Natural killer cell treated with Interleukin-12 subunit alpha and Interleukin-12 subunit beta and Interleukin-15 and Interleukin-18, amount 100 ng/mL, for 72 hours (primary cell): ENCODE measurements around the gene KRTAP9-8. TPM values are rescaled to one million over a fixed set of nuclear protein-coding genes. Genes with fewer than 3 reads are reported as not detected.
"Not testable (repeated sequence)": the region's sequence is repeated elsewhere in the genome, so short reads cannot be mapped to it uniquely, and the experiment has no call there.

ENCODE experiments used
- ATAC-seq, 2 donors: fragments of 150-1000 bp; cut with Tn5 transposase in 1 of 2; sonication (Bioruptor Pico), chemical (Tn5 transposase) in 1 of 2; 2 replicates each; pipeline ENCODE4 v1.10.0; 2021
- DNase-seq: peaks from one replicate; pipeline ENCODE4 v3.0.0; 2022; ENCODE audit warnings: low spot score
- H3K27ac Mint-ChIP-seq, 2 donors: 1 replicate in 1 of 2; 2 replicates in 1 of 2; pipeline ENCODE4 v1.8.0; 2022; ENCODE audit warnings: mixed read lengths in 2 of 2, mild to moderate bottlenecking in 1 of 2, moderate library complexity in 1 of 2
- H3K27me3 Mint-ChIP-seq, 2 donors: 1 replicate in 1 of 2; 2 replicates in 1 of 2; pipeline ENCODE4 v1.8.0; 2022; ENCODE audit warnings: mixed read lengths in 2 of 2
- H3K36me3 Mint-ChIP-seq: one replicate; pipeline ENCODE4 v1.8.0; 2022; ENCODE audit warnings: mixed read lengths
- H3K4me1 Mint-ChIP-seq, 2 donors: 1 replicate in 1 of 2; 2 replicates in 1 of 2; pipeline ENCODE4 v1.8.0; 2022; ENCODE audit warnings: low read depth in 2 of 2, mixed read lengths in 2 of 2, mild to moderate bottlenecking in 1 of 2
- H3K4me3 Mint-ChIP-seq: one replicate; pipeline ENCODE4 v1.8.0; 2022; ENCODE audit warnings: mixed read lengths
- H3K9me3 Mint-ChIP-seq: 2 replicates; pipeline ENCODE4 v1.8.0; 2022; ENCODE audit warnings: mixed read lengths
- total RNA-seq, 2 donors: library from RNA; stranded (reverse); gene quantifications; one replicate each; pipeline ENCODE4 v1.2.3, GENCODE V29; 2022

KRTAP9-8 gene
- total RNA-seq, 2 donors from 2014 or later: not detected

DNA sequence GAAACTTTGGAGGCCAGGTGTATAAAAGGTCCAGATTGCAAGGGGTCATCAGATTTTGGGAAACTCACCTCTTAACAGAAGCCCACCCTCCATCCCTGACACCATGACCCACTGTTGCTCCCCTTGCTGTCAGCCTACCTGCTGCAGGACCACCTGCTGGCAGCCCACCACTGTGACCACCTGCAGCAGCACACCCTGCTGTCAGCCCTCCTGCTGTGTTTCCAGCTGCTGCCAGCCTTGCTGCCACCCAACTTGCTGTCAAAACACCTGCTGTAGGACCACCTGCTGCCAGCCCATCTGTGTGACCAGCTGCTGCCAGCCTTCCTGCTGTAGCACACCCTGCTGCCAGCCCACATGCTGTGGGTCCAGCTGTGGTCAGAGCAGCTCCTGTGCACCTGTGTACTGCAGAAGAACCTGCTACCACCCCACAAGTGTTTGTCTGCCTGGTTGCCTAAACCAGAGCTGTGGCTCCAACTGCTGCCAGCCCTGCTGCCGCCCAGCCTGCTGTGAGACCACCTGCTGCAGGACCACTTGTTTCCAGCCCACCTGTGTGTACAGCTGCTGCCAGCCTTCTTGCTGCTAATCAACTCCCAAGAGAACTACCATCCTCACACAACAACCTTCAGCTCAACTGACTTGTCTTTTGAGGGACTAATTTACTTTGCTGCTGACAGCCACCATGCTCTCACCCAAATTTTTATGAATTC is 5.2 kb upstream of the KRTAP9-8 start, which contains the start of gene KRTAP9-3:
TSS of gene KRTAP9-3 (plus strand) at position 51 of the 707 bp plus-strand sequence. CDS start at position 104, 53 bp downstream.
- not testable (repeated sequence) for H3K4me1 Mint-ChIP-seq, DNase-seq, H3K9me3 Mint-ChIP-seq, H3K36me3 Mint-ChIP-seq, H3K4me3 Mint-ChIP-seq, ATAC-seq, H3K27ac Mint-ChIP-seq
- H3K27me3 Mint-ChIP-seq: peaks cover 30 to 47% of the 10 kb centered on the region in 2 donors

- ATAC-seq, H3K36me3 Mint-ChIP-seq, H3K27ac Mint-ChIP-seq, H3K4me1 Mint-ChIP-seq, H3K4me3 Mint-ChIP-seq, DNase-seq, H3K9me3 Mint-ChIP-seq: not testable (repeated sequence)
- H3K27me3 Mint-ChIP-seq: peaks cover 29 to 44% of the 10 kb centered on the region in 2 donors
Measured at GRCh38 chr17:41237116-41237515, 683 bp upstream of the KRTAP9-8 start.

DNA sequence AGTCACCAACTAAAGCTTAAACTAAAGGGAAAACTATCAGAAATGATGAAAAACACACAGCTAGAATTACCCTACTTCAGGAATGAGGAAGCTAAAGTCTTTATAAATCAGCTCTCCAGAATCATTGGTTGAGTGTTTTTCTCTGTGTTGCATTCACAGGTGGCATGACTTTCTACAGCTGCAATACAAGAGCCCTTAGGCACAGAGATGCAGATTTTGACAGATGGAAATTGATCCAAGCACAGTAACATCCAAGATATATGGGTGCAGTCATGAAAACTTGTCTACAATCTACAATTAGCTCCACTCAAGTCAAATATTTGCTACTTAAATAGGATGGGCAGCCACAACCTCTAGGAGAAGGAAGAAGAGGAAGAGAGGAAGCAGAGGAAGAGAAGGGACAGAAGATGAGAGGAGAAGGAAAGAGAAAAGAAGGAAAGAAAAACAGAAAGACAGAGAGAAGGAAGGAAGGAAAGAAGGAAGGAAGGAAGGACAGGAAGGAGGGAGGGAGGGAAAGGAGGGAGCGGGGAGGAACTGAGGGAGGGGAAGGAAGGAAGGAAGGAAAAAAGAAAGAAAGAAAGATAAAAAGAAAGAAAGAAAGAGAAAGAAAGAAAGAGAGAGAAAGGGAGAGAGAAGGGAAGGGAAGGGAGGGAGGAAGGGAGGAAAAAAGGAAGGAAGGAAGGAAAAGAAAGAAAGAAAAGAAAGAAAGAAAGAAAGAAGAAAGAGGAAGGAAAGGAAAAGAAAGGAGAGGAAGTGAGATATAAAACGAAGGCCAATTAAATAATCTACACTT is 9.4 kb downstream of the KRTAP9-8 start:
- not testable (repeated sequence) for H3K36me3 Mint-ChIP-seq, ATAC-seq, DNase-seq, H3K27ac Mint-ChIP-seq, H3K9me3 Mint-ChIP-seq, H3K4me1 Mint-ChIP-seq, H3K4me3 Mint-ChIP-seq
- peaks cover 27 to 28% of the 10 kb centered on the region in 2 donors for H3K27me3 Mint-ChIP-seq

GRCh38 chr17:41249637-41250240 is 11.9 kb downstream of the KRTAP9-8 start, which contains the start of gene KRTAP9-4:
KRTAP9-4 (plus strand) TSS chr17:41249687; CDS start chr17:41249721, 34 bp downstream.
- not testable (repeated sequence) for DNase-seq, H3K4me3 Mint-ChIP-seq, ATAC-seq, H3K9me3 Mint-ChIP-seq, H3K36me3 Mint-ChIP-seq, H3K27ac Mint-ChIP-seq, H3K4me1 Mint-ChIP-seq
- H3K27me3 Mint-ChIP-seq: peaks cover 21 to 29% of the 10 kb centered on the region in 2 donors

DNA sequence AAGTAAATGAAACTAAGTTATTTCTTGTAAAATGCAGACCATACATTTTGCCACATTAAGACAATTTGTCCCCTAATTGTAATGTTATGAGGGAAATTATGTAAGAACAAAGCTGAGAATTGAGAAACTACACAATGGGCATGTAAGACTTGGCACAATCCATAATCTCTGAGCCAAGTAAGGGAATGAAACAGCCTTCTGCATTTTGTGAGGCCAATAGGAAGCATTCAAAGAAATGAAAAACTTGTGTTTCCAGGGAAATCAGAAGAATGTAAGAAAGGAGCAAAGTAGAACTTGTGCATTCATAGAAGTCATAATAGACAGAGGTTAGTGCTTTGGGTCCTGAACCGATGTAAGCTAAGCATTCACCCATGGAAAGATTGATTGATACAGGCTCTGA is 13.5 kb downstream of the KRTAP9-8 start:
- ATAC-seq (no peak), DNase-seq (no peak)
- Mint-ChIP-seq H3K27ac (no peak overlapping the region), H3K4me3 (no peak overlapping the region), H3K27me3 (peaks cover 26 to 37% of the 10 kb centered on the region in 2 donors), H3K9me3 (no peaks in the 10 kb centered on the region), H3K4me1 (no peaks in the 10 kb centered on the region), H3K36me3 (no peaks in the 10 kb centered on the region)

GRCh38 chr17:41254861-41255260 is 17.1 kb downstream of the KRTAP9-8 start:
- Mint-ChIP-seq H3K9me3 (no peaks in the 10 kb centered on the region), H3K36me3 (no peaks in the 10 kb centered on the region), H3K4me3 (no peak overlapping the region), H3K27ac (no peak overlapping the region), H3K27me3 (peaks cover 35 to 57% of the 10 kb centered on the region in 2 donors), H3K4me1 (no peaks in the 10 kb centered on the region)
- no peak for ATAC-seq
- no peak for DNase-seq

DNA sequence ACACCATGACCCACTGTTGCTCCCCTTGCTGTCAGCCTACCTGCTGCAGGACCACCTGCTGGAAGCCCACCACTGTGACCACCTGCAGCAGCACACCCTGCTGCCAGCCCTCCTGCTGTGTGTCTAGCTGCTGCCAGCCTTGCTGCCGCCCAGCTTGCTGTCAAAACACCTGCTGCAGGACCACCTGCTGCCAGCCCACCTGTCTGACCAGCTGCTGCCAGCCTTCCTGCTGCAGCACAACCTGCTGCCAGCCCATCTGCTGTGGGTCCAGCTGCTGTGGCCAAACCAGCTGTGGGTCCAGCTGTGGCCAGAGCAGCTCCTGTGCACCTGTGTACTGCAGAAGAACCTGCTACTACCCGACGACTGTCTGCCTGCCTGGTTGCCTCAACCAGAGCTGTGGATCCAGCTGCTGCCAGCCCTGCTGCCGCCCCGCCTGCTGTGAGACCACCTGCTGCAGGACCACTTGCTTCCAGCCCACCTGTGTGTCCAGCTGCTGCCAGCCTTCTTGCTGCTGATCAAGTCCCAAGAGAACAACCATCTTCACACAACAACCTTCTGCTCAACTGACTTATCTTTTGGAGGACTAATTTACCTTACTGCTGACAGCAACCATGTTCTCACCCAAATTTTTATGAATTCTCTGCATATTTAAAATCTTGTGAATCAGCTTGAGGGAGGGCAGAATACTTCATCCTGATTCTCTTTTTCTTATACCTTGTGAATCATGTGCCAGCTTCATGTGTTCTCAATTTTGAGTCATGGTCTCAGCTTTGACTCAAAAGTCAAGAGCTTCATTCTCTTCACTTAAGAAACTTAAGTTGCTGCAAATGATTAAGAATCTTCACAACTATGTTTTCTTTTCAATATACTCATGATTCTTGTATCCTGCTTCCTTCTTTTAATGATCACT is 17.8 kb downstream of the KRTAP9-8 start, which contains the start of gene KRTAP9-9:
TSS of gene KRTAP9-9 (plus strand) at position 4 of the 910 bp plus-strand sequence.
- ATAC-seq, H3K4me3 Mint-ChIP-seq, H3K36me3 Mint-ChIP-seq, H3K27ac Mint-ChIP-seq, H3K4me1 Mint-ChIP-seq, H3K9me3 Mint-ChIP-seq, DNase-seq: not testable (repeated sequence)
- peaks cover 32 to 49% of the 10 kb centered on the region in 2 donors for H3K27me3 Mint-ChIP-seq

GRCh38 chr17:41256291-41256685 is 18.5 kb downstream of the KRTAP9-8 start:
- ATAC-seq (no peak), DNase-seq (no peak)
- Mint-ChIP-seq H3K36me3 (no peaks in the 10 kb centered on the region), H3K4me1 (no peaks in the 10 kb centered on the region), H3K9me3 (no peaks in the 10 kb centered on the region), H3K27ac (no peak overlapping the region), H3K4me3 (no peak overlapping the region), H3K27me3 (peaks cover 35 to 48% of the 10 kb centered on the region in 2 donors)

DNA sequence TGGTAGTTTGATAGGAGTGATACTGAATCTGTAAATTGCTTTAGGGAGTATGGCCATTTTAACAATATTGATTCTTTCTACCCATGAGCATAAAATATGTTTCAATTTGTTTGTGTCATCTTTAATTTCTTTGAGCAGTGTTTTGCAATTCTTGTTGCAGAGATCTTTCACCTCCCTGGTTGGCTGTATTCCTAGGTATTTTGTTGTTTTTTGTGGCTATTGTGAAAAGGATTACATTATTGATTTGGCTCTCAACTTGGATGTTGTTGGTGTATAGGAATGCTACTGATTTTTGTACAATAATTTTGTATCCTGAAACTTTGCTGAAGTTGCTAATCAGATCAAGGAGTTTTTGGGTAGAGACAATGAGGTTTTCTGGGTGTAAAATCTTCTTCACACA is 20.6 kb downstream of the KRTAP9-8 start:
- no peak overlapping the region for H3K4me3 Mint-ChIP-seq
- no peaks in the 10 kb centered on the region for H3K4me1 Mint-ChIP-seq
- peaks cover 43 to 47% of the 10 kb centered on the region in 2 donors for H3K27me3 Mint-ChIP-seq
- H3K27ac Mint-ChIP-seq: no peak overlapping the region
- no peaks in the 10 kb centered on the region for H3K36me3 Mint-ChIP-seq
- no peaks in the 10 kb centered on the region for H3K9me3 Mint-ChIP-seq
- no peak for ATAC-seq
- no peak for DNase-seq

GRCh38 chr17:41263212-41263611 is 25.4 kb downstream of the KRTAP9-8 start:
- Mint-ChIP-seq H3K27ac (no peak overlapping the region), H3K36me3 (no peaks in the 10 kb centered on the region), H3K9me3 (no peaks in the 10 kb centered on the region), H3K27me3 (peaks cover 30 to 51% of the 10 kb centered on the region in 2 donors), H3K4me3 (no peak overlapping the region), H3K4me1 (no peaks in the 10 kb centered on the region)
- no peak for ATAC-seq
- DNase-seq: no peak

DNA sequence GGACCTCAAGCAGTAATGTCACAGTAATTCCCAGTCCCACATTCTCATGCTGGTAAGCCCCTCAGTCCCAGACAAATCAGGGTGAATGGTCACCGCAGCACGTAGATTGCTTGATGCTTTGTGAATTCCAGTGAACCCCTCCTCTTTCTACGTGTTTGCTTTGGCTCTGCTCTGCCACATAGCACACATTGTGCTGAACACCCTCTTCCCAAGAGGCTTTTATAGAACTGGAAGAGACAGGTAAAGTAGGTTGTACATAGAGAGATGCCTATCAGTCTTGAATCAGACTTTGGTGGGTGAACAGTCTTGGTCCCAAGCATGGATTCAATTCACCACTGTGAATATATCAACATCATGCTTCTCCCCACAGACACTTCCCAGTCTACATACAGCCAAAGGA is 26.8 kb downstream of the KRTAP9-8 start:
- Mint-ChIP-seq H3K36me3 (no peaks in the 10 kb centered on the region), H3K27me3 (peaks cover 26 to 54% of the 10 kb centered on the region in 2 donors), H3K4me3 (no peak overlapping the region), H3K27ac (no peak overlapping the region), H3K9me3 (no peaks in the 10 kb centered on the region), H3K4me1 (no peaks in the 10 kb centered on the region)
- ATAC-seq: no peak
- no peak for DNase-seq

DNA sequence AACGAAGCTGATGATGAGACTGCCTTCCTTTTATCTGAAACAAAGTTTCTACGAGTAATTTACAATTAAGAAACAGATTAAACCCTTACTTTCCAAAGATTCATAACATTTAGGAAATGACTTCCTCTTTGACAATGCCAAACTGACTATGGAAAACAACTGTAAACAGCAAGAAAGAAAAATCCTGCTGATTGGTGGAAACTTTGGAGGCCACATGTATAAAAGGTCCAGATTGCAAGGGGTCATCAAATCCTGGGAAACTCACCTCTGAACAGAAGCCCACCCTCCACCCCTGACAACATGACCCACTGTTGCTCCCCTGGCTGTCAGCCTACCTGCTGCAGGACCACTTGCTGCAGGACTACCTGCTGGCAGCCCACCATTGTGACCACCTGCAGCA is 27.3 kb downstream of the KRTAP9-8 start, which contains the start of gene KRTAP9-6:
TSS of gene KRTAP9-6 (plus strand) at position 301 of the 400 bp plus-strand sequence. CDS start at position 301, 0 bp downstream.
- no peak within 1 kb of the TSS for H3K4me3 Mint-ChIP-seq
- no peaks in the 10 kb centered on the region for H3K4me1 Mint-ChIP-seq
- peaks cover 25 to 56% of the 10 kb centered on the region in 2 donors for H3K27me3 Mint-ChIP-seq
- H3K27ac Mint-ChIP-seq: no peak within 1 kb of the TSS
- no peaks in the 10 kb centered on the region for H3K9me3 Mint-ChIP-seq
- no peak for ATAC-seq
- no peaks in the 10 kb centered on the region for H3K36me3 Mint-ChIP-seq
- no peak for DNase-seq

GRCh38 chr17:41267711-41268110 is 29.9 kb downstream of the KRTAP9-8 start:
- Mint-ChIP-seq H3K36me3 (no peaks in the 10 kb centered on the region), H3K27me3 (peaks cover 10 to 61% of the 10 kb centered on the region in 2 donors), H3K9me3 (no peaks in the 10 kb centered on the region), H3K27ac (no peak overlapping the region), H3K4me1 (no peaks in the 10 kb centered on the region), H3K4me3 (no peak overlapping the region)
- ATAC-seq: no peak
- DNase-seq: no peak
